NT2/D1 (cell line): ENCODE results near the gene POTEF.
"Not testable (repeated sequence)": the region's sequence is repeated elsewhere in the genome, so short reads cannot be mapped to it uniquely, and the experiment has no call there.

ENCODE experiments used
- DNase-seq: peaks from one replicate; pipeline ENCODE4 v3.0.0-alpha.2; 2011; ENCODE audit warnings: low read depth, low spot score
- H3K27me3 ChIP-seq: 2 replicates; pipeline ENCODE4 v1.6.0; 2011; ENCODE audit warnings: mild to moderate bottlenecking; ENCODE audit not compliant: insufficient read length, insufficient read depth
- H3K36me3 ChIP-seq: 2 replicates; pipeline ENCODE4 v1.6.1; 2011; ENCODE audit warnings: mild to moderate bottlenecking, low read length, mixed read lengths; ENCODE audit not compliant: insufficient read depth, insufficient read length
- H3K4me1 ChIP-seq: 2 replicates; pipeline ENCODE4 v1.5.1; 2011; ENCODE audit not compliant: insufficient read depth, insufficient read length
- H3K4me3 ChIP-seq: 2 replicates; pipeline ENCODE4 v1.5.1; 2011; ENCODE audit warnings: low read depth; ENCODE audit not compliant: insufficient read length
- H3K9ac ChIP-seq: 2 replicates; pipeline ENCODE4 v1.6.0; 2011; ENCODE audit warnings: low read depth; ENCODE audit not compliant: insufficient read length
- H3K9me3 ChIP-seq: 2 replicates; pipeline ENCODE4 v1.5.1; 2011; ENCODE audit warnings: mild to moderate bottlenecking, low read length; ENCODE audit not compliant: insufficient read depth
- SUZ12 ChIP-seq: IDR thresholded peaks from 2 replicates; pipeline ENCODE4 v1.6.1; 2011; ENCODE audit not compliant: insufficient read length, insufficient read depth; ENCODE audit errors: extremely low read depth
- YY1 ChIP-seq: IDR thresholded peaks from 2 replicates; pipeline ENCODE4 v1.6.1; 2011; ENCODE audit not compliant: insufficient read length, insufficient read depth
- ZNF274 ChIP-seq: IDR thresholded peaks from 2 replicates; pipeline ENCODE4 v1.6.1; 2011; ENCODE audit warnings: mild to moderate bottlenecking, low read depth, low read length

POTEF gene

GRCh38 chr2:130154773-130155765 lies 26.0 kb upstream of the POTEF start:
- TF ChIP-seq ZNF274: no peak
- no peak for TF ChIP-seq YY1

DNA sequence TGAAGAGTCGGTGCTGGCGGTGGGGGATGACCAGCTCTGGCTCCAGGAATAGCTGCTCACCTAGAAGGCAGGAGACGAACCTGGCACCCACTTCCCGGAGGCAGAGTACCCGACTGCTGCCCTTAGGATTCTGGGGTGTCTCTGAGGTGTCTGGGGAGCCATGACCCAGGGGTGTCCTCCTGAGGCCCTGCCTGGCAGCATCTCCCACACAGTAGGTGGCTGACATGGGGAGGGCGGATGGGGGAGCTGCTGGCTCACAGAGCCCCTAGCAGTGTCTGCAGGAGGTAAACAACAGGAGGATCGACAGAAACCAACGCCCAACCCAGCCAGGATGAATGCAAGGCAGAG lies 25.4 kb upstream of the POTEF start:
- H3K36me3 ChIP-seq: peaks cover 77% of the 10 kb centered on the region

More at GRCh38 chr2:130154773-130155765, 26.0 kb upstream of the POTEF start:
- H3K9me3 ChIP-seq: no peaks in the 10 kb centered on the region
- peaks cover 2% of the 10 kb centered on the region for H3K4me1 ChIP-seq
- no peak overlapping the region for H3K9ac ChIP-seq
- no peak for DNase-seq
- H3K36me3 ChIP-seq: peaks cover 82% of the 10 kb centered on the region
- no peak overlapping the region for H3K4me3 ChIP-seq
- no peaks in the 10 kb centered on the region for H3K27me3 ChIP-seq

GRCh38 chr2:130153721-130154422 lies 24.9 kb upstream of the POTEF start:
- not testable (repeated sequence) for H3K27me3 ChIP-seq, DNase-seq, H3K9ac ChIP-seq, H3K9me3 ChIP-seq, H3K4me1 ChIP-seq, H3K4me3 ChIP-seq
- peaks cover 73% of the 10 kb centered on the region for H3K36me3 ChIP-seq

More for the DNA sequence above, 25.4 kb upstream of the POTEF start:
- DNase-seq, H3K9ac ChIP-seq, H3K9me3 ChIP-seq, H3K4me1 ChIP-seq, H3K4me3 ChIP-seq, H3K27me3 ChIP-seq: not testable (repeated sequence)

GRCh38 chr2:130152816-130153595 lies 24.0 kb upstream of the POTEF start:
- H3K9ac ChIP-seq: no peak overlapping the region
- no peak for DNase-seq
- peaks cover 68% of the 10 kb centered on the region for H3K36me3 ChIP-seq
- peaks cover 2% of the 10 kb centered on the region for H3K4me1 ChIP-seq
- TF ChIP-seq YY1: no peak
- no peak for TF ChIP-seq ZNF274
- no peak for TF ChIP-seq SUZ12
- H3K4me3 ChIP-seq: no peak overlapping the region
- no peaks in the 10 kb centered on the region for H3K9me3 ChIP-seq
- no peaks in the 10 kb centered on the region for H3K27me3 ChIP-seq

GRCh38 chr2:130152136-130152815 lies 23.3 kb upstream of the POTEF start:
- H3K4me3 ChIP-seq, H3K9ac ChIP-seq, H3K9me3 ChIP-seq, H3K27me3 ChIP-seq, DNase-seq, H3K4me1 ChIP-seq: not testable (repeated sequence)
- peaks cover 64% of the 10 kb centered on the region for H3K36me3 ChIP-seq

DNA sequence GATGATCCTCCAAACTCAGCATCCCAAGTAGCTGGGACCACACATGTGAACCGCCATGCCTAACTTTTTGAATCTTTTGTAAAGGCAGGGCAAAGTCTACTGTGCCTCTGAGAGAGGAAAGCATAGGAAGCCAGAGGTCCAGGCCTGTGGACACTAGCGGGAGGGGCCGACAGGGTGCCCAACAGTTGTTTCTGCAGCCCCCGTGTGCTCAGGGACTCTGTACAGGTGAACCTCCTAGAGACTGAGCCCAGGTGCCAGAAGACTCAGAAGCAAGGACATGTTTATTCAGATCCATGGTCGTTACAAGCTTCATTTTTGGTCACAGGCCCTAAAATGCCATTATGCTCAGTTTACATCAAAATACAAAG lies 22.1 kb upstream of the POTEF start:
- not testable (repeated sequence) for H3K4me1 ChIP-seq, H3K4me3 ChIP-seq, H3K27me3 ChIP-seq, H3K9me3 ChIP-seq, DNase-seq, H3K9ac ChIP-seq
- H3K36me3 ChIP-seq: peaks cover 56% of the 10 kb centered on the region
